Natural killer cell (primary cell): ENCODE results near the gene LNPEP. TPM values are rescaled to one million over a fixed set of nuclear protein-coding genes. Genes with fewer than 3 reads are reported as not detected.

Experiments used
- ATAC-seq, 3 donors: fragments of 150-1000 bp in 2 of 3; fragments of 200-7000 bp in 1 of 3; cut with Tn5 transposase; 1 replicate in 1 of 3; 2 replicates in 2 of 3; pipeline ENCODE4 v1.10.0; 2021; ENCODE audit warnings: mild to moderate bottlenecking in 2 of 3, moderate library complexity in 2 of 3
- DNase-seq, 2 donors: peaks; one replicate each; pipeline versions ENCODE4 v3.0.0 to v3.0.0-alpha.2; 2013 to 2021; ENCODE audit warnings: mixed read lengths in 1 of 2
- H3K27ac ChIP-seq: one replicate; pipeline ENCODE4 v1.5.1; 2013; ENCODE audit warnings: mild to moderate bottlenecking, low read length
- H3K27me3 ChIP-seq: one replicate; pipeline ENCODE4 v1.6.1; 2013; ENCODE audit warnings: low read length; ENCODE audit not compliant: control insufficient read depth, insufficient read depth
- H3K36me3 ChIP-seq: one replicate; pipeline ENCODE4 v1.6.1; 2013; ENCODE audit warnings: low read length; ENCODE audit not compliant: control insufficient read depth, insufficient read depth
- H3K4me1 ChIP-seq: one replicate; pipeline ENCODE4 v1.6.1; 2013; ENCODE audit warnings: low read length; ENCODE audit not compliant: control insufficient read depth, insufficient read depth
- H3K4me3 ChIP-seq: one replicate; pipeline ENCODE4 v1.5.1; 2013; ENCODE audit warnings: low read length
- H3K9me3 ChIP-seq: one replicate; pipeline ENCODE4 v1.6.1; 2013; ENCODE audit warnings: low read length; ENCODE audit not compliant: control insufficient read depth, insufficient read depth
- H3K27ac Mint-ChIP-seq, 2 donors: one replicate each; pipeline ENCODE4 v1.8.0; 2022; ENCODE audit warnings: mild to moderate bottlenecking in 2 of 2, mixed read lengths in 2 of 2, moderate library complexity in 1 of 2
- H3K27me3 Mint-ChIP-seq, 2 donors: one replicate each; pipeline ENCODE4 v1.8.0; 2022; ENCODE audit warnings: low read depth in 2 of 2, mixed read lengths in 2 of 2
- H3K36me3 Mint-ChIP-seq: one replicate; pipeline ENCODE4 v1.8.0; 2022; ENCODE audit warnings: mixed read lengths
- H3K4me1 Mint-ChIP-seq, 2 donors: one replicate each; pipeline ENCODE4 v1.8.0; 2022; ENCODE audit warnings: mixed read lengths in 2 of 2
- H3K4me3 Mint-ChIP-seq: one replicate; pipeline ENCODE4 v1.8.0; 2022; ENCODE audit warnings: mild to moderate bottlenecking, moderate library complexity, mixed read lengths
- H3K9me3 Mint-ChIP-seq, 2 donors: one replicate each; pipeline ENCODE4 v1.8.0; 2022; ENCODE audit warnings: mixed read lengths in 2 of 2
- WGBS: methylation state at CpG from one replicate; pipeline ENCODE4 v1.1.7; 2013; ENCODE audit warnings: missing lambda C conversion rate; ENCODE audit not compliant: insufficient coverage; 5-methylcytosine and 5-hydroxymethylcytosine counted together
- intact Hi-C: fragments of 100-400 bp; cut with micrococcal nuclease; formaldehyde crosslinking; loops from one replicate; pipeline ENCODE4 v1.14.2; 2022
- total RNA-seq, 4 donors: library from RNA; stranded (reverse); fragments of 120-200 nt in 1 of 4; gene quantifications; one replicate each; pipeline versions ENCODE4 v1.2.3 to v1.2.4, GENCODE V29; 2013 to 2022
- TF ChIP-seq, protein P1 (sequence below): fragments of 200-600 bp; IDR thresholded peaks from one replicate; pipeline ENCODE4 v1.8.0; 2022; ENCODE audit warnings: antibody characterized with exemption

LNPEP gene
- total RNA-seq, 3 donors from 2014 or later (not counting 1 experiment from before 2014, with no cell fraction given): 126 to 162 (median 135) TPM

DNA sequence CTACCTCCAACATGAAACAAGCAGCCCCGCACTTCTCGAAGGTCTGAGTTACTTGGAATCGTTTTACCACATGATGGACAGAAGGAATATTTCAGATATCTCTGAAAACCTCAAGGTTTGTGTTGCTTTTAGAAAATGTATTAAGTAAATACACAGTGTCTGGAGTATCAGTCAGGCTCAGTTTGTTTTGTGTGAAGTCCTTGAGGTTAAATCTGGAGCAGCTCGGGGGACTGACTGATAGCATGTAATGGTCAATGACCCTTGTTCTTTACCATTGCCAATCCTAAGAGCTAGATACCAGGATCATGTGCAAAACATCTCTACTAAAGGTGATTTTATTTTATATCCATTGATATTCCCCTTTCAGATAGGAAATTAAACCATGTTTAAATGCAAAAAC is 26.9 kb upstream of the LNPEP start:
- H3K4me1 ChIP-seq: no peaks in the 10 kb centered on the region
- no peak overlapping the region for H3K27ac Mint-ChIP-seq
- H3K36me3 Mint-ChIP-seq: peaks cover 14% of the 10 kb centered on the region
- TF ChIP-seq, protein P1, sequence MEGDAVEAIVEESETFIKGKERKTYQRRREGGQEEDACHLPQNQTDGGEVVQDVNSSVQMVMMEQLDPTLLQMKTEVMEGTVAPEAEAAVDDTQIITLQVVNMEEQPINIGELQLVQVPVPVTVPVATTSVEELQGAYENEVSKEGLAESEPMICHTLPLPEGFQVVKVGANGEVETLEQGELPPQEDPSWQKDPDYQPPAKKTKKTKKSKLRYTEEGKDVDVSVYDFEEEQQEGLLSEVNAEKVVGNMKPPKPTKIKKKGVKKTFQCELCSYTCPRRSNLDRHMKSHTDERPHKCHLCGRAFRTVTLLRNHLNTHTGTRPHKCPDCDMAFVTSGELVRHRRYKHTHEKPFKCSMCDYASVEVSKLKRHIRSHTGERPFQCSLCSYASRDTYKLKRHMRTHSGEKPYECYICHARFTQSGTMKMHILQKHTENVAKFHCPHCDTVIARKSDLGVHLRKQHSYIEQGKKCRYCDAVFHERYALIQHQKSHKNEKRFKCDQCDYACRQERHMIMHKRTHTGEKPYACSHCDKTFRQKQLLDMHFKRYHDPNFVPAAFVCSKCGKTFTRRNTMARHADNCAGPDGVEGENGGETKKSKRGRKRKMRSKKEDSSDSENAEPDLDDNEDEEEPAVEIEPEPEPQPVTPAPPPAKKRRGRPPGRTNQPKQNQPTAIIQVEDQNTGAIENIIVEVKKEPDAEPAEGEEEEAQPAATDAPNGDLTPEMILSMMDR: no peak
- intact Hi-C loops: no loop called here
- DNase-seq: no peak
- no peaks in the 10 kb centered on the region for H3K9me3 ChIP-seq
- H3K4me3 Mint-ChIP-seq: no peak overlapping the region
- no peaks in the 10 kb centered on the region for H3K27me3 Mint-ChIP-seq
- WGBS: 100% methylated on average over 4 of the region's 4 CpGs
- H3K36me3 ChIP-seq: peaks cover 76% of the 10 kb centered on the region
- peaks cover 0 to 5% of the 10 kb centered on the region in 2 donors for H3K4me1 Mint-ChIP-seq
- H3K9me3 Mint-ChIP-seq: no peaks in the 10 kb centered on the region
- H3K27me3 ChIP-seq: no peaks in the 10 kb centered on the region
- no peak overlapping the region for H3K27ac ChIP-seq
- no peak for ATAC-seq
- H3K4me3 ChIP-seq: no peak overlapping the region

DNA sequence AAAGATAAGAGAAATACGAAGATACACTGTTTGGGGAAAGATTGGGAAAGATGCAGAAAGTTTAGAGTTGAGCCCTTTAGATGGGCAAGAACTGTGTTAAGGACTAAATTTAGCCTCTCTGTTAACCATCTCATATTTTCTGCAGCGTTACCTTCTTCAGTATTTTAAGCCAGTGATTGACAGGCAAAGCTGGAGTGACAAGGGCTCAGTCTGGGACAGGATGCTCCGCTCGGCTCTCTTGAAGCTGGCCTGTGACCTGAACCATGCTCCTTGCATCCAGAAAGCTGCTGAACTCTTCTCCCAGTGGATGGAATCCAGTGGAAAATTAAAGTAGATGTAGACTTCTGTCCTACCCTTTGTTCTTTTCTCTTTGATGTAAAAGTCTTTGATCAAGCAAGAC is 26.4 kb upstream of the LNPEP start:
- Histone ChIP-seq H3K27me3 (no peaks in the 10 kb centered on the region), H3K9me3 (no peaks in the 10 kb centered on the region), H3K27ac (no peak overlapping the region), H3K4me1 (no peaks in the 10 kb centered on the region), H3K36me3 (peaks cover 76% of the 10 kb centered on the region), H3K4me3 (no peak overlapping the region)
- intact Hi-C loops: no loop called here
- TF ChIP-seq, protein P1: no peak
- no peak for DNase-seq
- peaks cover 0 to under 1% of the 10 kb centered on the region in 2 donors for H3K4me1 Mint-ChIP-seq
- no peaks in the 10 kb centered on the region for H3K27me3 Mint-ChIP-seq
- ATAC-seq: no peak
- H3K4me3 Mint-ChIP-seq: no peak overlapping the region
- WGBS: 95% methylated on average over 4 of the region's 4 CpGs
- no peaks in the 10 kb centered on the region for H3K9me3 Mint-ChIP-seq
- H3K27ac Mint-ChIP-seq: no peak overlapping the region
- peaks cover 18% of the 10 kb centered on the region for H3K36me3 Mint-ChIP-seq

DNA sequence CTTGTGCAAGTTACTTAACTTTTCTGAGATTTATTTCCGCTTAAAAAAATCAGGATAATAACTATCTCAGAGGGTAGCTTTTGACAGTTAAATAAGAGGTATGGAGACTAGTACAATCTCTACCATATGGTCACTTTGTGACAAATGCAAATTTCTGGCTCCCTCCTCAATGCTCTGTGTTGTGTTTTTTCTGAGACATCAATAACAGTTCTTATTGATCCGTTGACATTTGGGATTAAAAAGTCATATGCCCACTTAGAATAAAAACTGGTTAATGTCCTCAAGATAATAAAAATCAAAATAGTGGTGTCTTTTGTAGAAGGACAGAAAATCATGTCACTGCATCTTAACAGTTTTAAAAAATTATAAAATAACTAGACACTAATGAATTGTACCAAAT is 24.7 kb upstream of the LNPEP start:
- Mint-ChIP-seq H3K4me3 (no peak overlapping the region), H3K36me3 (peaks cover 21% of the 10 kb centered on the region)
- intact Hi-C loops: no loop called here

DNA sequence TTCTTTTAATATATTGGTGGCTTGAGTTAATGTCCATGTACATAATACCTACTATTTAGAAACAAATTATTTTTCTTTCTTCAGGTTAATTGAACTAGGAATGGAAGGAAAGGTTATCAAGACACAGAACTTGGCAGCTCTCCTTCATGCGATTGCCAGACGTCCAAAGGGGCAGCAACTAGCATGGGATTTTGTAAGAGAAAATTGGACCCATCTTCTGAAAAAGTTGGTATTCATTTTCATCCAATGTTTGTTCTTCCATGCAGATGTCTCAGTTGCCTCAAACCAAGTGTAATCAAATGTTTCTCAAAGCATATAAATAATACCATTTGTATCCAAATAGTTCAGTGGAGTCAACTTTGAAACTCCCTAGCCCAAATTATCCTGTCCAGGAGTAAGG is 22.6 kb upstream of the LNPEP start:
- Mint-ChIP-seq H3K4me3 (no peak overlapping the region), H3K4me1 (no peaks in the 10 kb centered on the region), H3K36me3 (peaks cover 21% of the 10 kb centered on the region), H3K9me3 (no peaks in the 10 kb centered on the region), H3K27ac (no peak overlapping the region), H3K27me3 (no peaks in the 10 kb centered on the region)
- Histone ChIP-seq H3K36me3 (peaks cover 75% of the 10 kb centered on the region), H3K4me3 (no peak overlapping the region), H3K27ac (no peak overlapping the region), H3K4me1 (no peaks in the 10 kb centered on the region), H3K9me3 (no peaks in the 10 kb centered on the region), H3K27me3 (no peaks in the 10 kb centered on the region)
- intact Hi-C loops: no loop called here
- TF ChIP-seq, protein P1: no peak
- 96% methylated on average over 2 of the region's 2 CpGs for WGBS
- ATAC-seq (no peak), DNase-seq (no peak)

More for the DNA sequence above, 24.7 kb upstream of the LNPEP start:
- Mint-ChIP-seq H3K9me3 (no peaks in the 10 kb centered on the region), H3K4me1 (no peaks in the 10 kb centered on the region), H3K27me3 (no peaks in the 10 kb centered on the region), H3K27ac (no peak overlapping the region)
- TF ChIP-seq, protein P1: no peak
- Histone ChIP-seq H3K27ac (no peak overlapping the region), H3K4me3 (no peak overlapping the region), H3K36me3 (peaks cover 75% of the 10 kb centered on the region), H3K9me3 (no peaks in the 10 kb centered on the region), H3K4me1 (no peaks in the 10 kb centered on the region), H3K27me3 (no peaks in the 10 kb centered on the region)
- no peak for DNase-seq
- ATAC-seq: no peak
- WGBS: 100% methylated on average over 1 of the region's 2 CpGs
